HepG2 (cell line): ENCODE measurements around the gene ZFPM1. TPM values are rescaled to one million over a fixed set of nuclear protein-coding genes. Genes with fewer than 3 reads are reported as not detected.

Experiments
- AKNA ChIP-seq: sonication (generic); formaldehyde crosslinking; IDR thresholded peaks from 2 replicates; pipeline ENCODE4 v1.4.0; 2020; ENCODE audit warnings: missing genetic modification reagents, borderline replicate concordance
- CHD2 ChIP-seq: IDR thresholded peaks from 2 replicates; pipeline ENCODE4 v1.6.1; 2011; ENCODE audit warnings: low read depth, low read length, improper control_type of control experiment
- DR1 ChIP-seq: sonication (generic); formaldehyde crosslinking; IDR thresholded peaks from 2 replicates; pipeline ENCODE4 v1.8.0; 2021; ENCODE audit warnings: mild to moderate bottlenecking, missing genetic modification reagents, inconsistent platforms
- GMEB2 ChIP-seq: IDR thresholded peaks from 2 replicates; pipeline ENCODE4 v1.6.1; 2016; ENCODE audit warnings: missing biosample characterization, missing genetic modification reagents, low read depth
- KDM6A ChIP-seq: IDR thresholded peaks from 2 replicates; pipeline ENCODE4 v1.6.1; 2016; ENCODE audit warnings: low read depth
- MAFF ChIP-seq: IDR thresholded peaks from 2 replicates; pipeline ENCODE4 v1.6.1; 2011; ENCODE audit warnings: low read depth, low read length, improper control_type of control experiment
- ONECUT2 ChIP-seq: sonication (generic); formaldehyde crosslinking; IDR thresholded peaks from 2 replicates; pipeline ENCODE4 v1.4.0; 2020; ENCODE audit warnings: missing genetic modification reagents
- PHF21A ChIP-seq: sonication (generic); formaldehyde crosslinking; IDR thresholded peaks from 2 replicates; pipeline ENCODE4 v1.5.0; 2020; ENCODE audit warnings: mild to moderate bottlenecking, missing genetic modification reagents
- SKIL ChIP-seq: sonication (generic); formaldehyde crosslinking; IDR thresholded peaks from 2 replicates; pipeline ENCODE4 v1.8.0; 2022; ENCODE audit warnings: missing genetic modification reagents, mild to moderate bottlenecking, moderate library complexity, borderline replicate concordance
- SMYD3 ChIP-seq: sonication (generic); formaldehyde crosslinking; IDR thresholded peaks from 2 replicates; pipeline ENCODE4 v1.8.1; 2023; ENCODE audit warnings: mild to moderate bottlenecking, missing genetic modification reagents
- SP140L ChIP-seq: sonication (generic); formaldehyde crosslinking; IDR thresholded peaks from 2 replicates; pipeline ENCODE4 v1.4.0; 2020; ENCODE audit warnings: missing genetic modification reagents, borderline replicate concordance
- ZBTB25 ChIP-seq: IDR thresholded peaks from 2 replicates; pipeline ENCODE4 v1.6.1; 2018; ENCODE audit warnings: missing genetic modification reagents
- ZNF232 ChIP-seq: sonication (generic); formaldehyde crosslinking; IDR thresholded peaks from 2 replicates; pipeline ENCODE4 v1.4.0; 2020; ENCODE audit warnings: missing genetic modification reagents, borderline replicate concordance
- ZNF281 ChIP-seq: sonication (generic); formaldehyde crosslinking; IDR thresholded peaks from 2 replicates; pipeline ENCODE4 v1.4.0; 2020; ENCODE audit warnings: missing genetic modification reagents, borderline replicate concordance
- ZNF549 ChIP-seq: sonication (generic); formaldehyde crosslinking; IDR thresholded peaks from 2 replicates; pipeline ENCODE4 v1.5.0; 2020; ENCODE audit warnings: missing genetic modification reagents
- polyA plus RNA-seq, 8 experiments: library from polyadenylated mRNA; depleted of rRNA in 3 of 8; stranded (reverse) in 7 of 8; unstranded in 1 of 8; fragments of >200 nt; fragmentation: Illumina TruSeq in 4 of 8; extraction: Trizol in 4 of 8; gene quantifications; 2 replicates each; pipeline versions ENCODE4 v1.2.1 to v1.2.3, GENCODE V29; 2011 to 2016; ENCODE audit warnings: low read depth in 4 of 8, missing spikeins in 1 of 8, mixed read lengths in 1 of 8; ENCODE audit not compliant: insufficient read depth in 1 of 8
- total RNA-seq, 5 experiments: library from RNA; depleted of rRNA; stranded (reverse); fragments of >200 nt; fragmentation: Illumina TruSeq; extraction: Trizol; gene quantifications; 2 replicates each; pipeline ENCODE4 v1.2.3, GENCODE V29; 2016; ENCODE audit warnings: low read depth in 1 of 5

Gene ZFPM1
- total and polyA plus RNA-seq, 2 of the 13 experiments (the other 11 are each of a cell fraction or from before 2014, with no cell fraction given) = 1.3 to 3.8 TPM

GRCh38 chr16:88487920-88488851, 35.1 kb downstream of the ZFPM1 start (continued):
- TF ChIP-seq CHD2 (peak; percentile 81), MAFF (no peak), ZNF549 (CRISPR knock-in tag) (peak; percentile 98), KDM6A (CRISPR knock-in tag) (peak; percentile 99), AKNA (peak; percentile 100), SMYD3 (CRISPR knock-in tag) (peak; percentile 100), ZBTB25 (CRISPR knock-in tag) (peak; percentile 100), ZNF232 (CRISPR knock-in tag) (peak; percentile 100), SKIL (CRISPR knock-in tag) (peak; percentile 99), DR1 (CRISPR knock-in tag) (peak; percentile 99), GMEB2 (CRISPR knock-in tag) (peak; percentile 80), ONECUT2 (CRISPR knock-in tag) (peak; percentile 100), SP140L (CRISPR knock-in tag) (peak; percentile 100), ZNF281 (CRISPR knock-in tag) (peak; percentile 95), PHF21A (CRISPR knock-in tag) (peak; percentile 98)
